AG04450 (cell line): ENCODE results near the gene LEFTY1. TPM values are rescaled to one million over a fixed set of nuclear protein-coding genes. Genes with fewer than 3 reads are reported as not detected.
"Not testable (repeated sequence)": the region's sequence is repeated elsewhere in the genome, so short reads cannot be mapped to it uniquely, and the experiment has no call there.

Experiments
- CTCF ChIA-PET: fragments of 300-600, 350-600 bp; formaldehyde crosslinking; extraction: SDS; loops from one replicate; lab custom pipeline; 2022; ENCODE audit warnings: antibody characterized with exemption, inconsistent platforms; lab: Charles Lee
- POLR2A ChIA-PET: fragments of 350-600 bp; formaldehyde crosslinking; extraction: SDS; loops from one replicate; lab custom pipeline; 2021; ENCODE audit warnings: antibody characterized with exemption, inconsistent platforms; lab: Yijun Ruan, JAX
- DNase-seq: peaks from one replicate; pipeline ENCODE4 v3.0.0-alpha.2; 2011; ENCODE audit warnings: low read depth, low spot score
- H3K27ac ChIP-seq: one replicate; pipeline ENCODE4 v1.5.1; 2012; ENCODE audit warnings: low read depth, low read length, control low read depth
- H3K27me3 ChIP-seq: one replicate; pipeline ENCODE4 v1.6.0; 2012; ENCODE audit warnings: low read length; ENCODE audit not compliant: control insufficient read depth, insufficient read depth
- H3K4me3 ChIP-seq: 2 replicates; pipeline ENCODE4 v1.5.1; 2011; ENCODE audit warnings: mild to moderate bottlenecking, low read depth, low read length, control low read depth
- H3K9me3 ChIP-seq: 2 replicates; pipeline ENCODE4 v1.5.1; 2012; ENCODE audit warnings: low read length; ENCODE audit not compliant: control insufficient read depth, insufficient read depth
- polyA plus RNA-seq: library from polyadenylated mRNA; depleted of rRNA; stranded (reverse); fragments of >200 nt; gene quantifications from 2 replicates; pipeline ENCODE4 v1.2.3, GENCODE V29; 2011
- TF ChIP-seq, protein P1 (sequence below): IDR thresholded peaks from 2 replicates; pipeline ENCODE4 v1.5.1; 2011; ENCODE audit warnings: low read depth, low read length, control low read depth, inconsistent platforms

The LEFTY1 gene
- polyA plus RNA-seq, 1 experiment, result 0.05 TPM

DNA sequence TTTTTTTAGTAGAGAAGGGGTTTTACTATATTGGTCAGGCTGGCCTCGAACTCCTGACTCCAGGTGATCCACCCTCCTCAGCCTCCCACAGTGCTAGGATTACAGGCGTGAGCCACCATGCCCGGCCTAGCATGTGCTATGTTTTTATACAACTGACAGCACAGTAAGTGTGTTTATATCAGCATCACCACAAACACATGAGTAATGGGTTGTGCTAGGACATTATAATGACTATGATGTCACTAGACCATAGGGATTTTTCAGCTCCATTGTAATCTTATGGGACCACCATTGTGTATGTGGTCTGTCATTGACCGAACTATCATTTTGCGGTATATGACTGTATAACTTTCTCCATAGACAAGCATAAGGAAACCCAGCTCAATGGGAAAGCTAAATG, 45.8 kb upstream of the LEFTY1 start:
- Histone ChIP-seq H3K4me3 (no peak overlapping the region), H3K27ac (no peak overlapping the region), H3K27me3 (no peaks in the 10 kb centered on the region), H3K9me3 (no peaks in the 10 kb centered on the region)
- TF ChIP-seq, protein P1, sequence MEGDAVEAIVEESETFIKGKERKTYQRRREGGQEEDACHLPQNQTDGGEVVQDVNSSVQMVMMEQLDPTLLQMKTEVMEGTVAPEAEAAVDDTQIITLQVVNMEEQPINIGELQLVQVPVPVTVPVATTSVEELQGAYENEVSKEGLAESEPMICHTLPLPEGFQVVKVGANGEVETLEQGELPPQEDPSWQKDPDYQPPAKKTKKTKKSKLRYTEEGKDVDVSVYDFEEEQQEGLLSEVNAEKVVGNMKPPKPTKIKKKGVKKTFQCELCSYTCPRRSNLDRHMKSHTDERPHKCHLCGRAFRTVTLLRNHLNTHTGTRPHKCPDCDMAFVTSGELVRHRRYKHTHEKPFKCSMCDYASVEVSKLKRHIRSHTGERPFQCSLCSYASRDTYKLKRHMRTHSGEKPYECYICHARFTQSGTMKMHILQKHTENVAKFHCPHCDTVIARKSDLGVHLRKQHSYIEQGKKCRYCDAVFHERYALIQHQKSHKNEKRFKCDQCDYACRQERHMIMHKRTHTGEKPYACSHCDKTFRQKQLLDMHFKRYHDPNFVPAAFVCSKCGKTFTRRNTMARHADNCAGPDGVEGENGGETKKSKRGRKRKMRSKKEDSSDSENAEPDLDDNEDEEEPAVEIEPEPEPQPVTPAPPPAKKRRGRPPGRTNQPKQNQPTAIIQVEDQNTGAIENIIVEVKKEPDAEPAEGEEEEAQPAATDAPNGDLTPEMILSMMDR, result no peak
- CTCF ChIA-PET, result no interaction called here
- DNase-seq, result no peak
- POLR2A ChIA-PET, result no interaction called here

DNA sequence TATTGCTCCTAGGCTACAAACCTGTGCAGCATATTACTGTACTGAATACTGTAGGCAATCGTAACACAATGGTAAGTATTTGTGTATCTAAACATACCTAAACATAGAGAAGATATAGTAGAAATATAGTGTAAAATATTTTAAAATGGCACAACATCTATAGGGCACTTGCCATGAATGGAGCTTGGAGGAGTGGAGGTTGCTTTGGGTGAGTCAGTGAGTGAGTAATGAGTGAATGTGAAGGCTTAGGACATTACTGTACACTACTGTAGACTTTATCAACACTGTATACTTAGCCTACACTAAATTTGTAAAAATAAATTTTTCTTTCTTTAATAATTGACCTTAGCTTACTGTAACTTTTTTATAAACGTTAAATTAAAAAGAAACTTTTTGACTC, 44.1 kb upstream of the LEFTY1 start:
- H3K27me3 ChIP-seq, result no peaks in the 10 kb centered on the region
- DNase-seq, result peak; percentile 21
- ChIA-PET CTCF (interaction anchor here (1.0 kb wide), 1 partner anchor 458 kb away, joined by 3 read pairs; no protein-coding TSS in a partner anchor), POLR2A (interaction anchor here (1.3 kb wide), 1 partner anchor 9 kb away, joined by 7 read pairs; the partner anchor contains the start of gene PYCR2)
- no peak overlapping the region for H3K4me3 ChIP-seq
- no peaks in the 10 kb centered on the region for H3K9me3 ChIP-seq
- no peak overlapping the region for H3K27ac ChIP-seq
- TF ChIP-seq, protein P1, result no peak

DNA sequence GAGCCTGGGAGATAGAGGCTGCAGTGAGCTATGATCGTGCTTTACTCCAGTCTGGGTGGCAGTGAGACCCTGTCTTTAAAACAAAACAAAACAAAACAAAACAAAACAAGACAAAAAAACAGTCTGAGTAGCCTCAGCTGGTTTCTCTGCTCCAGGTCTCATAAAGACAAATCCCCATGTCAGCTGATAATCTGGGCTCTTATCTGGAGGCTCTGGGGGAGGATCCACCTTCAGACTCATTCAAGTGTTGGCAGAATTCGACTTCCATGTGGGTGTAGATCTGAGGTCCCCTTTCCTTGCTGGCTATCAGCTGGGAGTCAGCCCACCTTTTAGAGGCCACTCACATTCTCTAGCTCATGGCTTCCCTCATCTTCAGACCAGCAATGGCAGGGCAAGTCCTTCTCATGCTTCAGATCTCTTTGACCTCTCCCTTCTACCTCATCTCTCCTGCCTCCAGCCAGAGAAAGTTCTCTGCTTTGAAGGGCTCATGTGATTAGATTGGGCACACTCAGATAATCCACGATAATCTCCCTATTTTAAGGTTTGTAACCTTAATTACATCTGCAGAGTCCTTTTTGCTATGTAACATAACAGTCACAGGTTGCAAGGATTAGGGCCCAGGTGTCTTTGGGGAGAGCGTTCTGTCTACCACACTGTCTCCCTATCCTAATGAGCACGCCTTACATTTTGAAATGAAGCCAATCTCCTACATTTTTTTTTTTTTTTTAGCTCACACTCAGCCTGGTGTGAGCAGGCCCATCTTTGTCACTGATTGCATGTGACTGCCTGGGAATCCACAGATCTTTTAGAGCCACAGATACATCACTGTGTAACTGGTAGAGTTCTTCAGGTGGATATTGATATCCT, 42.6 kb upstream of the LEFTY1 start:
- TF ChIP-seq, protein P1, result no peak
- DNase-seq, result no peak
- POLR2A ChIA-PET, result no interaction called here
- Histone ChIP-seq H3K9me3 (no peaks in the 10 kb centered on the region), H3K27ac (no peak overlapping the region), H3K27me3 (no peaks in the 10 kb centered on the region), H3K4me3 (no peak overlapping the region)
- CTCF ChIA-PET, result interaction anchor here (0.6 to 2.7 kb wide), 3 partner anchors 20 to 457 kb away, joined by 3 to 9 read pairs (median 4); no protein-coding TSS in a partner anchor

DNA sequence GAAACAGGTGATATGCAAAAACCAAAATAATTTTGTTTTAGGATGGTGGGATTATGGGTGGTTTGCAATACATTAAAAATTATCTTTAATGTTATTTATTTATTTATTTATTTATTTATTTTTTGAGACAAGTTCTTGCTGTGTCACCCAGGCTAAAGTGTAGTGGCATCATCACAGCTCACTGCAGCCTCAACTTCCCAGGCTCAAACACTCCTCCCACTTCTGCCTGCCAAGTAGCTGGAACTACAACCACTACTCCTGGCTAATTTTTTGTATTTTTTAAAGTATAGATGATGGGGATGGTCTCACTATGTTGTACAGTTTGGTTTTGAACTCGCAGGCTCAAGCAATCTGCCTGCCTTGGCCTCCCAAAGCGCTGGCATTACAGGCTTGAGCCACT, 41.6 kb upstream of the LEFTY1 start:
- H3K27ac ChIP-seq, result no peak overlapping the region
- TF ChIP-seq, protein P1, result no peak
- no peak overlapping the region for H3K4me3 ChIP-seq
- POLR2A ChIA-PET, result no interaction called here
- H3K27me3 ChIP-seq, result no peaks in the 10 kb centered on the region
- H3K9me3 ChIP-seq, result no peaks in the 10 kb centered on the region
- DNase-seq, result no peak
- CTCF ChIA-PET, result interaction anchor here (2.7 kb wide), 1 partner anchor 19 kb away, joined by 9 read pairs; no protein-coding TSS in a partner anchor

DNA sequence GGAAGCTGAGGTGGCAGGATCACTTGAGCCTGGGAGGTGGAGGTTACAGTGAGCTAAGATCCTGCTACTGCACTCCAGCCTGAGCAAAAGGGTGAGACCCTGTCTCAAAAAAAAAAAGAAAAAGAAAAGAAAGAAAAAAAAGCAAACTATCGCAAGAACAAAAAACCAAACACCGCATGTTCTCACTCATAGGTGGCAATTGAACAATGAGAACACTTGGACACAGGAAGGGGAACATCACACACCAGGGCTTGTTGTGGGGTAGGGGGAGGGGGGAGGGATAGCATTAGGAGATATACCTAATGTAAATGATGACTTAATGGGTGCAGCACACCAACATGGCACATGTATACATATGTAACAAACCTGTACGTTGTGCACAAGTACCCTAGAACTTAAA, 40.5 kb upstream of the LEFTY1 start:
- DNase-seq, H3K27ac ChIP-seq, POLR2A ChIA-PET, H3K27me3 ChIP-seq, H3K4me3 ChIP-seq, H3K9me3 ChIP-seq: not testable (repeated sequence)
- CTCF ChIA-PET, result interaction anchor here (1.0 to 2.7 kb wide), 2 partner anchors 18 to 135 kb away, joined by 3 to 9 read pairs; no protein-coding TSS in a partner anchor
